Forelimb muscle (tissue), 1 donor: ENCODE data around the gene OAT. TPM values are rescaled to one million over a fixed set of nuclear protein-coding genes. Genes with fewer than 3 reads are reported as not detected.

Experiments
- DNase-seq: peaks from one replicate; pipeline ENCODE4 v3.0.0-alpha.2; 2013; ENCODE audit warnings: low read depth
- polyA plus RNA-seq: library from polyadenylated mRNA; unstranded; fragments of 120-200 nt; gene quantifications from one replicate; pipeline ENCODE4 v1.2.1, GENCODE V29; 2013; ENCODE audit not compliant: insufficient read length

OAT gene
- polyA plus RNA-seq = 57.2 TPM

DNA sequence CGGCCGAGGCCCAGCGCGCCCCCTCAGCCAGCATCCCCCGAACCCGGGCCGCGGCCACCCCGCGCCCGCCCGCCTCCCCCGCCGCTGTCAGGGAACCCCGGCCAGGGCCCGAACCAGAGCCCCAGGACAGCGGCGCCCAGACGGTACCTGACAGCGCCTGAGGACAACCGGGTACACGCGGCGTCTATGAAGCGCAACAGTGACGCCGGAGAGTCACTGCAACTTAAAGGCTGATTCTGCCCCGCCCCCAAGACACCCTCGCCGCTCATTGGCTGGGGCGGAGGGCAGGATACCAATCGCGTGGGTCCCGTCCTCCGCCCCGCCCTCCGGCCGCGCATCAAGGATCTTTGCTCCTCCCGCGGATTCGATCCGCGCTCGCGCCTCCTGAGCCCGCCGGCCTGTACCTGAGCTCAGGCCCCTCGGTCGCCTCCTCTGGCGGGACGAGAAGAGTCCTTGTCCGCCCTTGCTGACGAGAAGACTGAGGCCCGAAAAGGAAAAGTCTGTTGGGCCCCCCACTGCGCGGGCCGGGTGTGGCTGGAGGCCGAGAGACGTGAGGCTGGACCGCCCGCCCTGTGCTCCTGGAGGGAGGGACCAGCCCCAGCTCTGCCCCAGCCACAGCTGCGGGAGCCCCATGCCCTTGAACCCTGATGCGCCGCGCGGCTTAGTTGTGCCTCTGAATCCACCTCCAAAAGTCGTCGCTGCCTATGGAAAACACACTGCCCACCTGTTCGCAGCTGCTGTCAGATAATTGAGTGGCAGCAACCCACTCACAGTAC, at the start of gene OAT:
TSS of gene OAT (minus strand) at position 198 of the 776 bp plus-strand sequence. CDS start 6,752 bp downstream, outside the sequence.
- peak; percentile 87 for DNase-seq

DNA sequence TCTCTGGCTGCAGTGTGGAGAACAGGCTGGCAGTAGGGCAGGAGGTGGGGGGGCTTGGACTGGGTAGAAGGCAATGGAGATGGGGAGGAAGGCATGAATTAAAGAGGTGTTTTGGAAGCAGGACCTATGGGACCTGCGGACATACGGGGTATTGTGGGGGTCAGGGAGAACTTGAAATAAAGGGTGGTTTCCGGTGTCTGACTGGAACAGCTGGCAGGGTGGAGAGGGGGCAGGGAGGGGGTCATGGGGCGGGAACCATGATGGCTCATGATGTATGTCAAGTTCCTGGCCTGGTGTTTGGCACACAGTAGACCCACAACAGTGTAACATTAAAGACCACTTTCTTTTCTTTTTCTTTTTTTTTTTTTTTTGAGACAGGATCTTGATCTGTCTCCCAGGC, 48.4 kb upstream of the OAT start:
- DNase-seq = no peak

DNA sequence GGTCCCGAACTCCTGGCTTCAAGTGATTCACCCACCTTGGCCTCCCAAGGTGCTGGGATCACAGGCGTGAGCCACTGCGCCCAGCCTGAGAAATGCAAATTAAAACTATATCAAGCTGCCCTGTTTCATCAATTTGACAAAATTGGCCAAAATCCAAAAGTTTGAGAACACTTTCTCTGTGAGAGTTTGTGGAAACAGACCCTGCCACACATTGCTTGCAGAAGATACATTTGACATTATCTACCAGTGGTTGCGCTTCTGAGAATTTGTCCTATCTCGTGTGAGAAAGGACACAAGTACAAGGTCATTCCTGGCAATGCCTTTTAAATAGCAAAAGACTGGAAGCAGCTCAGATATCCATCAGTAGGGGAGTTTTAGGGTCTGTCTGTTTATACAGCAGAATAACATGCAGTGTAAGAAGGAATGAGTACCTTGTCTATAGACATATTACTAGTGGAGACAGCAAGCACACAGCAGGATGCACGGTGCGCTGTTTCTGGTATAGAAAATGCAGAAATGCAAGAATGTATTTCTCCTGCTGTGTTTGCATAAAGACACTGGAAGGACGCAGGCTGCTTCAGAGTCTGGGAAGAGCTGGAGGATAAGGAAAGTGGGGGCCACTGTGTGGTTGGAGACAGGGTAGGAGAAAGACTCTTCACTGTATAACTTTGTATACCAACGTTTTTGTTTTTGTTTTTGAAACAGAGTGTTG, 47.2 kb upstream of the OAT start:
- DNase-seq = no peak

DNA sequence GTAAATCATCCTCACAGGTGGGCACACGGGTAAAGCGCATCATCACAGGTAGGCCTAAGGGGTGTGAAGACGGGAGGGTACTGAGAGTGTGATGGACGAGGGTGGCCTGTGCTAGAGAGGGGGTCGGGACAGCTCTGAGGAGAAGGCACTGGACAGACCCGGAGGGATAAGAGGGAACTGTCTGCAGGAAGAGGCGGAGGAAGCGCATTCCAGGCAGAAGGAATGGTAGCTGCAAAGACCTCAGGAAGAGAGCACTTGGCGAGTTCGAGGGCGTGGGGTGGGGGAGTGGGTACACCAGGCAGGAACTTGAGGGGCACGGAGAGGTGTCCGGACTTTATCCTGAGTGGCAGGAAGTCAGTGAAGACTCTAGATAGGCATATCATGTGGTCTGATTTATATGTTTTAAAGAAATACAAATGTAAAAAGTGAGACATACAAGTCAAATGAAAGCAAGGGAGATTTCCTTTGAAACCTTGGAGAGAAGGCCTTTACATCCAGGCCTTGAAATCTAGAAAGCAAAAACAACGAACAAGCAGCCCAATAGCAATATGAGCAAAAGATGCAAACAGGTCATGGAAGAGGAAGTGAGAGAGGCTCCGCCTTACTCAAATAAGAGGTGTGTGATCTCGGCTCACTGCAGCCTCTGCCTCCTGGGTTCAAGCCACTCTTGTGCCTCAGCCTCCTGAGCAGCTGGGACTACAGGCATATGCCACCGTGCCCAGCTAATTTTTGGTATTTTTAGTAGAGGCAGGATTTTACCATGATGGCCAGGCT, 46.5 kb upstream of the OAT start:
- no peak for DNase-seq

DNA sequence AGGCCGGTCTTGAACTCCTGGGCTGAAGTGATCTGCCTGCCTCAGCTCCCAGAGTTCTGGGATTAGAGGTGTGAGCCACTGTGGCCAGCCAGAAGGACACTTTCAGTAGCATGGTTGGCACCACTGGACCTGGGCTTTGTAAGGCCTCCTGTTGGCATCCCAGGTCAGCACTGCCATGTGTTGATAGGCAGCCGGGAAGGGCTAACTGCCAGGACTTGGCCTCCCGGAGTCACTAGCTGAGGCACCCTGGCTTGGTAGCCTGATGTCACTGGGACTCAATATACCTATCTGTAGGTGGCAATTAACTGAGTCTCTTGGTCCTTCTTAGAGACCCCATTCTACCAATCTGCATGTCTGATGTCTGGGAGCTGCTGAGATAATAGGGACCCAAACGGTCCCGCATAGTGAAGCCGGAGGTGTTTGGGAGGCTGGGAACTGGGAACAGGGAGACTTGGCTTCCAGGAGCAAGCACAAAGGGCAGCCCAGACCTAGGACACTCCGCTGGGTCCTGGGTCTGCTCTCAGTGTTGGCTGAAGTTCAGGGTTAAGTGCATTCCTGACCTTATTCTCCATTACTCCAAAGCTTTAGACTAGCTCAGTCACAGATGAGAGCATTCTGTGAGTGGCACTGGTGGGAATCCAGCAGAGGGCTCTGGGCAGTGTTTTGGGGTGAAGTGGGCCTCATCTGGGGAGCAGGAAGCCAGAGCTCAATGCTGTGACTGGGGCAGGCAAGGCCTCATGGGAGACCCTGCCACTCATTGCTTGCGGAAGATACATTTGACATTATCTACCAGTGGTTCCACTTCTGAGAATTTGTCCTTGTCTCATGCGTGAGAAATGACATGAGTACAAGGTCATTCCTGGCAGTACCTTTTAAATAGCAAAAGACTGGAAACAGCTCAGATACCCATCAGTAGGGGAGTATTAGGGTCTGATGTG, 45.6 kb upstream of the OAT start:
- no peak for DNase-seq

DNA sequence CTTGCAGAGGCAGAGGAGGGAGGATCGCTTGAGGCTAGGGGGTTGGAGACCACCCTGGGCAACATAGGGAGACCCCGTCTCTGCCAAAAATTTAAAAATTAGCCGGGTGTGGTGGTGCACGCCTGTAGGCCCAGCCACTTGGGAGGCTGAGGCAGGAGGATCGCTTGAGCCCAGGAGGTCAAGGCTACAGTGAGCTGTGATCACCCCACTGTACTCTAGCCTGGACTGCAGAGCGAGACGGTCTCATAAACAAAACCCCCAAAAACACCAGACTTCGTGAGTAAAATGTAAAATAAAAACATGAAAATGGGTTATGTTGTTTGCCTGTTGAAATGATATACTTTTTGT, 43.6 kb upstream of the OAT start:
- DNase-seq = no peak

DNA sequence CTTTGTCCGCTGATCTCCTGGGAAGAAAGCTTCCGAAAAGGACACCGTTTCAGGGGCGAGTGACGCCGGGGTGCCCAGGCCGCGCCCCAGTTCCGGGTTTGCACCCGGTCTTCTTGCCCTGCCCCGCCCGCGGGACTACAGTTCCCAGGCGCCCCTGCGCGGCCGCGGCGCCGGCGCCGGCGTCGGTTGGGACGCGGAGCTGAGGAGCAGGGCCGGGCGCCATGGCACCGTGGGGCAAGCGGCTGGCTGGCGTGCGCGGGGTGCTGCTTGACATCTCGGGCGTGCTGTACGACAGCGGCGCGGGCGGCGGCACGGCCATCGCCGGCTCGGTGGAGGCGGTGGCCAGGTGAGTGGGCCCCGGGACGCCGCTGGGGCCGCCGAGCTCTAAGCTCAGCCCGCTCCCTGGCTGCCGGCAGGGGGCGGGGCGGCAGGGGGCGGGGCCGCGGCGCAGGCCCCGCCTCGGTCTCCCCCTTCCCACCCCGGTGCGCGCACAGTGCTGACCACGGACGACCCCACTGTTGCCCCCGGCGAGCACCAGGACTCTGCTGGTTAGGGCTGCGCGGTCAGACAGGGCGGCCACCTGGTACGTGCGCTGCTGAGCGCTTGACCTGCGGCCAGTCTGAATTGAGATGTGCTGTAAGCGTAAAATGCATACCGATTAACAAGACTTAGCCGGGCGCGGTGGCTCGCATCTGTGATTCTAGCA, 43.1 kb upstream of the OAT start, which contains the start of gene LHPP:
TSS of gene LHPP (plus strand) at position 182 of the 706 bp plus-strand sequence. CDS start at position 222, 40 bp downstream.
- peak; percentile 55 for DNase-seq

DNA sequence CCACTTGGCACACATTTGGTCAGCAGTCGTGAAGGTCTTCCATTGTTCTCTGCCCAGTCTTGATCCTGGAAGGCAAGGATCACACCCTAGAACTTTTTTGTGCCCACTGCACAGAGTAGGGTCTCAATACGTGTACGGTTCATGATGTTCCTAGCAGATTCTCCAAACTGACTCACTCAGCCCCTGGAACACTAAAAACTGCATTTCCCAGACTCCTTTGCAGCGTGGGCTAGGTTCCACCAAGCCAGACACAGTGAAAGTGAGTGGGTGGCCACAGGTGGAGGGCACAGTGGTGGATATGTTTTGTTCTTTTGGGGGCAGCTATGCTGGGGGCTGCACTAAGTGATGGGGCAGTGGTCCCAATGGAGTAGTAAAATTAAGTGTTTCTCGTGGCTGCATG, 41.4 kb upstream of the OAT start:
- DNase-seq = no peak

DNA sequence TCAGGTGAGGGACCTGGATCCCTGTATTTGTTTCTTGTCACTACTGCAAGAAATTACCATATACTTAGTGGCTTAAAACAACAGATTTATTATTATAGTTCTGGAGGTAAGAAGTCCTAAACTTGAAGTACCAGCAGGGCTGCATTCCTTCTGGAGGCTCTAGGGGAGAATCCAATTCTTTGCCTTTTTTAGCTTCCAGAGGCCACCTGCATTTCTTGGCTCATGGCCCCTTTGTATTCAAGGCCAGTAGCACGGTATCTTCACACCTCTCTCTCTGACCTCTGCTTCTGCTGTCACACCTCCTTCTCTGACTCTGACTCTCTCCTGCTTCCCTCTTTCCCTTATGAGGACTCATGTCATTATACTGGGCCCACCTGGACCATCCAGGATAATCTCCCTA, 40.7 kb upstream of the OAT start:
- no peak for DNase-seq

DNA sequence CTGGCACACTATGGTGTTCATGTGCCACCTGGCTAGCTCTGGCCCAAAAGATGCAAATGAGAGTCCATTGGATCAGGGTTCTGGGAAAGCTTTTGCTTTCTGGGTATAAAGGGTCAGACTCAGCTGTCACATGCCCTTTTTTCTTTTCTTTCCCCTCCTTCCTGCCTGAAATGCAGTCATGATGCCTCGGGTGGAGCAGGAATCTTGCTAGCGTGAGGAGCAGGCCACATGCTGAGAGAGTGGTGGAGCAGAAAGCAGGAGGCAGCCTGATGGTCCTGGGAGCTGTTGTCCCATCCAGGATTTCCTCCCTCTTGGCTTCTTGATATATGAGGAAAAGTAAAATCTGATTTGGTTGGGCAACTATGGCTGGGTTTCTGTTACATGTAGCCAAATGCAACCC, 40.2 kb upstream of the OAT start:
- DNase-seq = no peak

DNA sequence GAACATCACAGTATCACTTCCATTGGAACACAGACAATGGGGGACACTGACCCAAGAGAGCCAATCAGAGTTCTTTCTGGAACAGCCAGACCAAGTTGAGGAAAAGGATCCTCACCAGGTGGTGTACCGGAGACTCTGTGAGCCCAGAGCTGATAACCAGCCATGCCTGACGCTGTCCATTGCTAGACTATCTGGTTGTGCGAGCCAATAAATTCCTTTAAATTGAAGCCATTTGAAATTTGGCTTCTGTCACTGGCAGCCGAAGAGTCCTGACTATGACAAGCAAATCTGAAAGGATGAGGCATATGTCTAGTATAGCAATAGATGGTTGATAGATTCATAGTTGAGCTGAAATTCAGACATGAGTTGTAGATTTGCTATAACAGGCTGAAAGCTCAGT, 39.8 kb upstream of the OAT start:
- no peak for DNase-seq

DNA sequence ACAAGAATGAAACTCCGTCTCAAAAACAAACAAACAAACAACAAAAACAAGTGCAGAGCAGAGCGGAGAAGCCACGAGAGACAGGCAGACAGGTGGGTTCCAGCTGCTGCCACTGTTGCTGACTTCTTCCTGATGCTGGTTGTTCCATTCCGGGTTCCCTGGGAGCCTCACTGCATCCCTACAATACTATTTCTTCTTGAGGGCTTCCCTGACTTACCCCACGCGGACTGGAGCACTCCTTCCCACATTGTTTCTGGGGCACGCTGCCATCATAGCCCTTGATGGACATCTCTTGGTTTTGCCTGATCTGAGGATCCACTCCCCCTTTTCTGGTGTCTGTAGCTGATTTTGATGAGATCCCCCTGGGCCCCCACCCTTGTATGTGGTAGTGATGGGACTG, 36.7 kb upstream of the OAT start:
- DNase-seq = no peak

DNA sequence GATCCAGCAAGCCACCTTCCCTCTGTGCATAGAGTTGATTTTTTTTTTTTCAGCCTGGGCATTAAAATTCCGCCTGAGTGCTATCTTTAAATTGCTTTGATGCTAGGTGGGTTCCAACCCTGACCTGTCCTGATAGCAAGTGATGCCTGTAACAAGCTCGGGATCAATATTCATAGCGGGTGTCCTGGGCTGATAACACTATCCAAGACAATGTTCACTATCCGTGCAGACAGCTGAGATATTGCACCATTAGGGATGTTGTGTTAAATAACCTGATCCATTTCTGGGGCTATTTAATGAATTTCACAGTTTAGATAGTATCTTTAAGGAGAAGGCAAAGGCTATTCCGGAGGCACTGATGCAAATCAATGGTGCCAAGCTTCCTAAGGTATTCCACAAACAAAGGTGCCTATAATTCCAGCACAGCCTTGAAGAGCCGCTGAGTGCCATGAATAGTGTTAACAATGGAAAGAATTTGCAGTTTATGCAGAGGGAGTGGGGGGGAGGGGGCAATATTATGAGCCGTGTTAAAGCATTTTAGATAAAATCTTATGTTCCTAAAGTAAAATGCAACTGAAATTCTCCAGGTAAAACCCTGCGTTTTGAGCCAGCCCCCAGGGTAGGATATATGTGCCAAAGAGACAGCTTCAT, 35.4 kb upstream of the OAT start:
- DNase-seq = no peak

DNA sequence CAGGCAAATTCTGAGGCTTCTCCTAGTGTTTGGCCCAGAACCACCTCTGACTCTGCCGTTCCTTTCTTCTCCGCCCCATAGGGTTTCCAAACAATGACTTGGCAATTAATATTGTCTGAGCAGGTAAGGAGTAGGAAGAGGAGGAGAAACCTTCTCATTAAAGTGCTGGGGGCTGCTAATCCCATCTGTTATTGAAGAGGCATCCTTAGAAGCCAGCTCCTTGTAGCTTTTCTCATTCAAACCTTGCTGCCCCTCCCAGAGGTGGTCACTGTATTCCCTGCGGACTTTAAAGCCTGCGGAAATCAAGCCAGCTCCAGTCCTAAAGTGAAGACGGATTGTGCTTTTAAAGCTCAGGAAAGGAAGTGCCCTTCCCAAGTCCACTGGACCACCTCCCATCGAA, 32.6 kb upstream of the OAT start:
- DNase-seq = no peak

DNA sequence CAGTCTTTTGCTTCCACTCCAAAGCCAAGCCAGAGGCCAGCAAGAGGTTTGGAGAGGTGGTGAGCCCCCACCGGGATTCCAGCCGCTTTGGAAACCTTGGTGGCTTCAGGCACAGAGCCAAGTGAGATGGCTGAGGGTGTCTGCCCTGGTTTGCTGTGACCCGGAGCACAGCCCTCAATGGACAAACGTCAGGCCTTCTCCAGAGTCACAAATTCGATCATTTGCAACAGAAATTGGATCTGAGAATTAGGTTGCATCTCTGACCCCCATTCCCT, 32.0 kb upstream of the OAT start:
- DNase-seq = no peak

DNA sequence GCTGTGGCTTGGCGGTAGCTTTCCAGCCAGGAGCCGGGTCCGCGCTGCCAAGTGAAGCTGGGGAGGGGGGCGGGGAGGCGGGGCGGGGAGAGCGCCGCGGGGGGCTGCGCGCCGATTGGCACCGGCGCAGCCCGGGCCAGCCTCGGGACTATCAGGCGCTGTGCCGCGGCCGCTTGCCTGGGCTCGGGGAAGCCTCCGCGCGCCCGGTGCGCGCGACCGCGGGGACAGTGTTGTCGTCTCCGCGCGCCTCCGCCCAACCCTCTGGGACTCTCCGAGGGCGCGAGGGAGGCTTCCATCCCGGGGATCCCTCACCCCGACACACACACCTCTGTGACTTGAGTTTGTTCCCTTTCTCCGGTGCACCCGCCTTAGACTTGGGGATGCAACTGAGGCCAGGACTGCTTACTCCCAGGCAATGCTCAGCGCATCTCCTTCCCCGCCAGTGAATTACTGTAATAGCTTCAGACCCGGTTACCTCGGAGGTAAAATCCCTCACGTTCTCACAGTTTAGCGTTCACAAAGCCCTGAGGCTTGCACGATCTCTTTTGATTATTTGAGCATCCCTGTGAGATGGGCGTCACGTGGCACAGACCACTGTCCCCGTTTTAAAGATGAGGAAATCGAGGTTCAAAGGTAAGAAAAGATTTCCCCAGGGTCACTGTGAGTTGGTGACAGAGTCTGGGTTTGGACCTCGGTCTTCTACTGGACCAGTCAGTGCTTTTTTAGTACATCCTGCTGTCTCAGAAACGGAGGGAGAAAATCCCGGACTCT, 31.5 kb upstream of the OAT start, which contains the start of gene NKX1-2:
TSS of gene NKX1-2 (minus strand) at position 24 of the 771 bp plus-strand sequence. CDS start 92 bp downstream, outside the sequence.
- no peak for DNase-seq

DNA sequence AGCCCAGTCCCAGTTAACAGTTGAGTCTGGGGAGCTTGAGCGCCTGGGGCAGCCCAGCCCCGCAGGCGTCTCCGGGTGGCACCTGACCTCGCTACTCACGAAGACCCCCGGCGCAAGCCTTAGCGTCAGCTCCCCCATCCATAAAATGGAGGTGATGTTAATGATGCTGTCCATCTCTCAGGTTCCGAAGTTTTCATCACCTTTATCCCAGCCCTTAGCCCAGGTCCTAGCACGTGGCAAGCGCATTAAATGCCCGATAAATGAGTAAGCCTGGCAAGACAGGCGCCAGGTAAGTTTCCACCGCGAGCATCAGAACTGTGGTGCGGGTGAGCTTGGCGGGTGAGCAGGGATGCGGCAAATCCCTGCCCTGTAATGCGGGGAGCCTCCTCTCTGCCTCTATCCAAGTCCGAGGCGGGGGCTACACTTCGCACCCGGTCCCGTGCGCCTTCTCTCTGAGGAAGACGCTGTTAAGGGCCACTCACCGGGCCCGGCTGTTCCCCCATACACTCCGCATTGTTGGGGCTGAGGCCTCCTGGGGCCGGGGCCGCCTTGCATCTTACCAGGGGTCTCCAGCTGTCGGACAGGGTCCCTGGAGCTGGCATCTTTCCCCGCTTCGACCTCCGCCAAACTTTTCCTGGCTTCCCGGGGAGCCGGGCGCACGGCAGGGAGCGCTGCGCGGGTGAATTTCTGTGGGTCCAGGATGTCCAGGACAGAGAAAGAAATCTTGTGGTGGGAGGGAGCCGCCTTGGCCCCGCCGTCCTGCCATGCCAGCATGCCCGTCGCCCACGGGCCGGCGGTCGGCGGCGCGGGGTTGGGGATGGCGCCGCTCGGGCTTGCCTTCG, 30.7 kb upstream of the OAT start:
- DNase-seq = no peak

DNA sequence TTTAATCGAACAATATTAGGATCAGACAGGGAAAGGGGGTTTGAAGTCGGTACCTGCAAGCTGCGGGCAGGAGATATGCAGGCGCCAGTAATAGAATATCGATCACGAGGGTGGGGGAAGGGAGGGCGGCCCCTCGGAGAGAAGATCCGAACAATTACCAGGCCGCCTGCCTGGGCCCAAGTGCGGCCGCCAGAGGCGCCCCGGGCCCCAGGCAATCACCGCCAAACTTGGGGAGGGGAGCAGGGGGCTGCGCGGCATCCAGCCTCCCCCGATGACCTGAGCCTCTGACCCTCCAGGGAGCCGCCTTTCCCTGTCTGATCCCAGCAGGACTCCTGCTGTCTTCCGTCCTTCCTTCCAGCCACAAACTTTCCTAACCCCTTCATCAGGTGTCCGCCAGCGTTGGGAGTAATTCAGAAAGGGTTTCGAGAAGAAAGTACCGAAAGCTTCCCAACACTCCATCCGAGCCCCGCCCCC, 30.0 kb upstream of the OAT start:
- DNase-seq = no peak
